Measurements from ENCODE around the gene URB2. TPM values are rescaled to one million over a fixed set of nuclear protein-coding genes. Genes with fewer than 3 reads are reported as not detected.
A peak's percentile ranks its signal among the peaks of the same experiment; 100 is the strongest.

Gene URB2
- polyA plus RNA-seq, 1 of the 3 experiments (the other 2 are of a cell fraction) = 8.2 TPM

GRCh38 chr1:229664133-229664689, 38.2 kb downstream of the URB2 start:
- CTCF ChIA-PET = interaction anchor here (0.7 to 1.2 kb wide), 3 partner anchors 29 to 551 kb away, joined by 3 to 4 read pairs (median 3); no protein-coding TSS in a partner anchor

More at GRCh38 chr1:229664133-229664689, 38.2 kb downstream of the URB2 start:
- no peaks in the 10 kb centered on the region for H3F3A ChIP-seq (replicated peaks; ENCODE audit: insufficient read depth)
- H3K4me2 ChIP-seq = no peak overlapping the region
- H3K27me3 ChIP-seq (ENCODE audit: insufficient read depth) = no peaks in the 10 kb centered on the region
- TF ChIP-seq ELF1 (IDR thresholded peaks at IDR 0.05) (no peak), PBX3 (IDR thresholded peaks at IDR 0.05) (no peak), CHD2 (IDR thresholded peaks at IDR 0.05; ENCODE audit: low read length, partially characterized antibody) (peak; percentile 7), YY1 (IDR thresholded peaks at IDR 0.05; ENCODE audit: low read depth) (no peak), USF1 (IDR thresholded peaks at IDR 0.05; ENCODE audit: borderline replicate concordance, low read depth) (no peak), RCOR1 (IDR thresholded peaks at IDR 0.05; ENCODE audit: low read length) (peak; percentile 86; the same call in 1 of the 2 replicates), MXI1 (IDR thresholded peaks at IDR 0.05; ENCODE audit: low read depth, low read length) (0 out of 2 replicates have a peak, but pooled peaks have one; percentile 30), CTCF (IDR thresholded peaks at IDR 0.05) (no peak), NFIC (IDR thresholded peaks at IDR 0.05; ENCODE audit: borderline replicate concordance) (peak; percentile 64), ZBTB33 (IDR thresholded peaks at IDR 0.05; ENCODE audit: borderline replicate concordance, low read depth) (no peak), RFX5 (IDR thresholded peaks at IDR 0.05; ENCODE audit: low read length) (no peak), GATA2 (CRISPR knock-in tag; IDR thresholded peaks at IDR 0.05) (peak; percentile 77), FOXJ3 (CRISPR knock-in tag; IDR thresholded peaks at IDR 0.05) (peak; percentile 29; the same call in 1 of the 2 replicates), EP300 (IDR thresholded peaks at IDR 0.05; ENCODE audit: borderline replicate concordance in 1 of 2, low read depth in 1 of 2, low read length in 1 of 2) (peak in 1 of 2 experiments; percentile 59; a peak in 2 of 4 replicates), RAD21 (IDR thresholded peaks at IDR 0.05; ENCODE audit: low read length) (peak; percentile 29)
- H3K27ac ChIP-seq (ENCODE audit: low read depth in 2 of 2, low read length in 1 of 2) = peak overlapping the region in 1 of 2 experiments; percentile 80; a peak in 2 of 4 replicates
- H3K36me3 ChIP-seq (replicated peaks in 1 of 2; ENCODE audit: control insufficient read depth in 1 of 2, insufficient read depth in 2 of 2, low read length in 1 of 2) = peaks cover 11 to 29% of the 10 kb centered on the region in 2 experiments
- POLR2A ChIA-PET = interaction anchor here (1.0 to 1.7 kb wide), 2 partner anchors 10 to 240 kb away, joined by 3 read pairs; no protein-coding TSS in a partner anchor
- no peaks in the 10 kb centered on the region for H3K9me2 ChIP-seq
- WGBS (ENCODE audit: low lambda C conversion rate) = 33% methylated on average over 8 of the region's 9 CpGs
- no peak overlapping the region for H3K9ac ChIP-seq
- H2AFZ ChIP-seq (ENCODE audit: low read depth) = no peak overlapping the region
- no peaks in the 10 kb centered on the region for H3K9me3 ChIP-seq
- peaks cover 0 to 27% of the 10 kb centered on the region in 2 experiments; a peak in 1 of 4 replicates for H3K4me1 ChIP-seq (ENCODE audit: control insufficient read depth in 1 of 2, insufficient read depth in 2 of 2, low read depth in 1 of 2, low read length in 1 of 2)
- peak; percentile 46 for DNase-seq
- H4K20me1 ChIP-seq (ENCODE audit: insufficient read depth) = no peaks in the 10 kb centered on the region
- H3K79me2 ChIP-seq (ENCODE audit: insufficient read depth) = no peaks in the 10 kb centered on the region
- H3K4me3 ChIP-seq (ENCODE audit: low read depth in 2 of 2, low read length in 1 of 2) = no peak overlapping the region

Data from SK-N-SH (cell line).